ENCODE measurements around the gene PROSER3. TPM values are rescaled to one million over a fixed set of nuclear protein-coding genes. Genes with fewer than 3 reads are reported as not detected.

PROSER3 gene
- total RNA-seq, 2 experiments from 2014 or later = 17.2 to 66.1 TPM

DNA sequence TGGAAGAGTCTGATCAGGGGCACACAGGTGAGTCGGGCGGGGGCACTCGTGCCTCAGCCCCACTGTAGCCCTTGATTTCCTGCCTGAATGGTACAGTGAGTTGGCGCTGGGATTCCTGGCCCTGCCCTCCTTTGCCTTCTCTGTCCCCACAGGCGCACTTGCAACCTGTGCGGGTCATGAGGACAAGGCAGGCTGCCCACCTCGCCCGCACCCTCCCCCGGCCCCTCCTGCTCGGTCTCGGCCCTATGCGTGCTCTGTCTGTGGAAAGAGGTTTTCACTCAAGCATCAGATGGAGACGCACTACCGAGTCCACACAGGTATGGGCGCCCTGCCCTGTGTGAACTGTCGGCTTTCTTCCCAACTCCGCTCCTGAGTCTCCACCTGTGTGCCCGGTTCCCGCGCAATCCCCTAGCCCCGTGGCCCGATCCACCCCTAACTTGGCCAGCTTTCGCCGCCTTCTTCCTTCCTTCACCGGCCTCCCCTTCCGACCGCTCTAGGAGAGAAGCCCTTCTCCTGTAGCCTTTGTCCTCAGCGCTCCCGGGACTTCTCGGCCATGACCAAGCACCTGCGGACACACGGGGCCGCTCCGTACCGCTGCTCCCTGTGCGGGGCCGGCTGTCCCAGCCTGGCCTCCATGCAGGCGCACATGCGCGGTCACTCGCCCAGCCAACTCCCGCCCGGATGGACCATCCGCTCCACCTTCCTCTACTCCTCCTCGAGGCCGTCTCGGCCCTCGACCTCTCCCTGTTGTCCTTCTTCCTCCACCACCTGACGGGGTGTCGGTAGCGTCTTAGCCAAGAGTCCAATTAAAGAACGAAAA lies 41.8 kb upstream of the PROSER3 start:
- peak overlapping the region; percentile 75 for H3K4me2 ChIP-seq (ENCODE audit: low read length)
- H3K9me2 ChIP-seq (ENCODE audit: insufficient read depth, low read length) = no peaks in the 10 kb centered on the region
- peaks cover 6% of the 10 kb centered on the region for H4K20me1 ChIP-seq (ENCODE audit: insufficient read depth, low read length)
- peak overlapping the region; percentile 58 for H3K27ac ChIP-seq (ENCODE audit: low read depth, low read length, poor library complexity, severe bottlenecking)
- no peaks in the 10 kb centered on the region for H3K9me3 ChIP-seq (ENCODE audit: low read length)
- H3K79me2 ChIP-seq (ENCODE audit: insufficient read depth, low read depth, low read length) = peaks cover 18% of the 10 kb centered on the region
- CTCF ChIA-PET (ENCODE audit: unreplicated experiment) = no interaction called here
- TF ChIP-seq EZH2phosphoT487 (IDR thresholded peaks at IDR 0.05; ENCODE audit: borderline replicate concordance, low read depth, low read length) = no peak
- TF ChIP-seq, protein P1, sequence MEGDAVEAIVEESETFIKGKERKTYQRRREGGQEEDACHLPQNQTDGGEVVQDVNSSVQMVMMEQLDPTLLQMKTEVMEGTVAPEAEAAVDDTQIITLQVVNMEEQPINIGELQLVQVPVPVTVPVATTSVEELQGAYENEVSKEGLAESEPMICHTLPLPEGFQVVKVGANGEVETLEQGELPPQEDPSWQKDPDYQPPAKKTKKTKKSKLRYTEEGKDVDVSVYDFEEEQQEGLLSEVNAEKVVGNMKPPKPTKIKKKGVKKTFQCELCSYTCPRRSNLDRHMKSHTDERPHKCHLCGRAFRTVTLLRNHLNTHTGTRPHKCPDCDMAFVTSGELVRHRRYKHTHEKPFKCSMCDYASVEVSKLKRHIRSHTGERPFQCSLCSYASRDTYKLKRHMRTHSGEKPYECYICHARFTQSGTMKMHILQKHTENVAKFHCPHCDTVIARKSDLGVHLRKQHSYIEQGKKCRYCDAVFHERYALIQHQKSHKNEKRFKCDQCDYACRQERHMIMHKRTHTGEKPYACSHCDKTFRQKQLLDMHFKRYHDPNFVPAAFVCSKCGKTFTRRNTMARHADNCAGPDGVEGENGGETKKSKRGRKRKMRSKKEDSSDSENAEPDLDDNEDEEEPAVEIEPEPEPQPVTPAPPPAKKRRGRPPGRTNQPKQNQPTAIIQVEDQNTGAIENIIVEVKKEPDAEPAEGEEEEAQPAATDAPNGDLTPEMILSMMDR (conservative IDR thresholded peaks at IDR 0.05; ENCODE audit: low read length) = no peak
- peaks cover 16% of the 10 kb centered on the region for H3K36me3 ChIP-seq (ENCODE audit: insufficient read depth, low read length)
- H3K4me3 ChIP-seq (ENCODE audit: low read depth, low read length, poor library complexity, severe bottlenecking) = peak overlapping the region; percentile 77
- POLR2A ChIA-PET = no interaction called here
- DNase-seq (ENCODE audit: low spot score) = no peak
- peak overlapping the region; percentile 27; the same call in 1 of the 2 replicates for H2AFZ ChIP-seq (ENCODE audit: low read length)
- intact Hi-C loops (cut with micrococcal nuclease; ENCODE audit: unreplicated experiment) = loop anchor here (2.0 to 5.0 kb wide), 2 partner anchors 41 to 169 kb away; partner anchors contain the start of genes HSPB6 and PROSER3
- H3K4me1 ChIP-seq (ENCODE audit: insufficient read depth, low read length, poor library complexity, severe bottlenecking) = peaks cover 58% of the 10 kb centered on the region
- no TSS peak for BruUV-seq (replicated peaks)

DNA sequence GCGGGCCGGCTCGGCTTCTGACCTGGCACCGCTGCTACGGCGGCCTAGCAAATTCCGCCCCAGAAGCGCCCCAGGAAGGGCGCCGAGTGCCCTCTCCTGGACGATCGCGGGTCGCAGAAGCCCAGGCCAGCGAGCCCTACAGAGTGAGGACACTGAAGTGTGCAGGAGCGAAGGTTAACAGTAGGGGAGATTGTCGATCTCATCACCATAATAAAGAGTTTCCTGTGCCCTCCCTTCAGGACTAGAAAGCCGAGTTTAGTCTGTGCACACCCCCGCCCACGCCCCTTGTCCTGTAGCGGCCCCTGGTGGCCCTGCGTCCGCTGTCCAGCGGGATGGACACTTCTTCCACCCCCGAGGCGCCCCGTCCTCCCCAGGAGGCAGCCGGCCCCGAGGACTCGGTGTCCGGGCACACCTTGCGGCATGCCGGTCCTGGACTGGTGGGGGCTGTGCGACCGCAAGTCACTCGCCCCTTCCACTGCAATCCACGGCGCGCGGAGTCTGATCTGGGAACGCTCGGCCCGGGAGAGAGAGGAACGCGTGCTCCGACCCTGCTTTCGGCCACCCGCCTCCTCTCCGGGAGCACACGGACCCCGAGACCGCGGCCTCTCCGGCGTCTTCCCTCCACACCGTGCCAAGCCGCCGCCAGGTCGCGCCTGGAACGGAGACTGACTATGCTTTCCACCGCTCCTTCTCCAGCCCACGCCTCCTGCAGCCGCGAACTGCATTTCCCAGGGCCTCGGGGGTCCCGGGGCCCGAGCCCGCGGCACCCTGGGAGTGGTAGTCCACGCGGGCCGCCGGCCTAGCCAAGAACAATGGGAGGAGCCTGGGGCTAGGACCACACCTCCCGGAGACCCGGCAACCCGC lies 40.9 kb upstream of the PROSER3 start:
- H3K4me3 ChIP-seq (ENCODE audit: low read depth, low read length, poor library complexity, severe bottlenecking) = peak overlapping the region; percentile 77
- TF ChIP-seq, protein P1 (conservative IDR thresholded peaks at IDR 0.05; ENCODE audit: low read length) = peak; percentile 83
- no peak for TF ChIP-seq EZH2phosphoT487 (IDR thresholded peaks at IDR 0.05; ENCODE audit: borderline replicate concordance, low read depth, low read length)
- intact Hi-C loops (cut with micrococcal nuclease; ENCODE audit: unreplicated experiment) = loop anchor here (1.0 to 5.0 kb wide), 6 partner anchors 23 to 214 kb away; partner anchors contain the start of genes HSPB6 and PROSER3
- no peaks in the 10 kb centered on the region for H3K9me3 ChIP-seq (ENCODE audit: low read length)
- POLR2A ChIA-PET = no interaction called here
- H4K20me1 ChIP-seq (ENCODE audit: insufficient read depth, low read length) = peaks cover 6% of the 10 kb centered on the region
- H2AFZ ChIP-seq (ENCODE audit: low read length) = peak overlapping the region; percentile 27
- peak overlapping the region; percentile 58 for H3K27ac ChIP-seq (ENCODE audit: low read depth, low read length, poor library complexity, severe bottlenecking)
- H3K79me2 ChIP-seq (ENCODE audit: insufficient read depth, low read depth, low read length) = peaks cover 18% of the 10 kb centered on the region
- no peaks in the 10 kb centered on the region for H3K9me2 ChIP-seq (ENCODE audit: insufficient read depth, low read length)
- DNase-seq (ENCODE audit: low spot score) = peak; percentile 99
- CTCF ChIA-PET (ENCODE audit: unreplicated experiment) = no interaction called here
- H3K36me3 ChIP-seq (ENCODE audit: insufficient read depth, low read length) = peaks cover 24% of the 10 kb centered on the region
- H3K4me1 ChIP-seq (ENCODE audit: insufficient read depth, low read length, poor library complexity, severe bottlenecking) = peaks cover 52% of the 10 kb centered on the region
- H3K4me2 ChIP-seq (ENCODE audit: low read length) = peak overlapping the region; percentile 75
- no TSS peak for BruUV-seq (replicated peaks)

Data from OCI-LY7 (cell line).